Heart left ventricle (tissue), 13 donors: Measurements from ENCODE around the gene HS3ST2.

Experiments used
- POLR2A ChIP-seq, 2 donors: fragments of 450-650 bp; IDR thresholded peaks; one replicate each; pipeline ENCODE4 v1.6.1; 2017; ENCODE audit warnings: antibody characterized with exemption in 2 of 2, mild to moderate bottlenecking in 2 of 2, moderate library complexity in 2 of 2
- TF ChIP-seq, protein P1 (sequence below), 12 donors: fragments of 200-600 bp; sonication (generic) in 4 of 12; IDR thresholded peaks; one replicate each; pipeline versions ENCODE4 v1.5.0 to v1.8.0; 2018 to 2022; ENCODE audit warnings: antibody characterized with exemption in 12 of 12, mild to moderate bottlenecking in 5 of 12
- donor health status: ischemic (EF 13 %, LVEDD 7.1; RV severe dilation, severe dysfunction).
- donor health status: DM: no; HTN: yes; CAD: no.
- donor health status: DM: no; HTN: no; CAD: no.
- donor health status: ischemic (EF 25% LVEDD 6.9; RV normal size, moderate dysfunction).
- donor health status: ischemic (EF 25% LVEDD 5.7; RV mildly dilated, moderate dysfunction).
- donor health status: ischemic (EF 35%, LVEDD 5.7; RV mildly dilated, moderate dysfunction).
- donor health status: nonischemic (EF 11% LVEDD 7.7; RV severe dilation, severe dysfunction).
- donor health status: DM: yes; HTN: yes; CAD: no.
- donor health status: PGD.
- donor health status: ischemic (EF 29% LVEDD 5.4; RV normal size, mild dysfunction).
- donor health status: nonischemic (EF 23%, LVEDD 6.1; RV moderate dilation, normal function).

DNA sequence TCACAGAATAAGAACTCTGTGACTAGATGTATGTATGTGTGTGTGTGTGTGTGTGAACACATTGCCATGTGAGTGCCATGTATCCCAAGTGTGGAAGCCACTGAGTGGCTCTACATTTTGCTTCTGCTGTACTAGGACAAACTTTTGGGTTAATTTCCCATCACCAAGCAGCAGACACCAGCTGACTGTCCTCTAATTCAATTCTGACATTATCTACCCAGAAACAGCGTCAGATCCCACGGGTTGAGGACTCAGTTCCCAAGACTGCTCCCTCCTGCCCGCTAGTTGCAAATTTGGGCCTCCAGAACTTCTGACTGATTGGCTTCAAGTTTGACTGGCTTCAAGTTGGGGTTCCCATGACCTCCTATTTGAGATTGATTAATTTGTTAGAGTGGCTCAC, 29.2 kb downstream of the HS3ST2 start:
- no peak for TF ChIP-seq POLR2A (IDR thresholded peaks at IDR 0.05)
- TF ChIP-seq, protein P1, sequence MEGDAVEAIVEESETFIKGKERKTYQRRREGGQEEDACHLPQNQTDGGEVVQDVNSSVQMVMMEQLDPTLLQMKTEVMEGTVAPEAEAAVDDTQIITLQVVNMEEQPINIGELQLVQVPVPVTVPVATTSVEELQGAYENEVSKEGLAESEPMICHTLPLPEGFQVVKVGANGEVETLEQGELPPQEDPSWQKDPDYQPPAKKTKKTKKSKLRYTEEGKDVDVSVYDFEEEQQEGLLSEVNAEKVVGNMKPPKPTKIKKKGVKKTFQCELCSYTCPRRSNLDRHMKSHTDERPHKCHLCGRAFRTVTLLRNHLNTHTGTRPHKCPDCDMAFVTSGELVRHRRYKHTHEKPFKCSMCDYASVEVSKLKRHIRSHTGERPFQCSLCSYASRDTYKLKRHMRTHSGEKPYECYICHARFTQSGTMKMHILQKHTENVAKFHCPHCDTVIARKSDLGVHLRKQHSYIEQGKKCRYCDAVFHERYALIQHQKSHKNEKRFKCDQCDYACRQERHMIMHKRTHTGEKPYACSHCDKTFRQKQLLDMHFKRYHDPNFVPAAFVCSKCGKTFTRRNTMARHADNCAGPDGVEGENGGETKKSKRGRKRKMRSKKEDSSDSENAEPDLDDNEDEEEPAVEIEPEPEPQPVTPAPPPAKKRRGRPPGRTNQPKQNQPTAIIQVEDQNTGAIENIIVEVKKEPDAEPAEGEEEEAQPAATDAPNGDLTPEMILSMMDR (IDR thresholded peaks at IDR 0.05) = no peak
